NOMO-1 treated with dmso at 0.1 percent for 144 hours (cell line): ENCODE measurements around the gene MYO5A.

Source experiments
- DNase-seq: peaks from one replicate; lab custom pipeline; 2025; ENCODE audit not compliant: unreplicated experiment; lab: John Stamatoyannopoulos, UW

The MYO5A gene

GRCh38 chr15:52276256-52276770 lies 252.4 kb downstream of the MYO5A start:
- no peak for DNase-seq

- DNase-seq = no peak
Measured at GRCh38 chr15:52263563-52264282, 265.0 kb downstream of the MYO5A start.

- DNase-seq = no peak
Measured at GRCh38 chr15:52262364-52262763, 266.3 kb downstream of the MYO5A start.

GRCh38 chr15:52261498-52262242 lies 267.0 kb downstream of the MYO5A start:
- no peak for DNase-seq

- DNase-seq = no peak
Measured at GRCh38 chr15:52261026-52261425, 267.7 kb downstream of the MYO5A start.

- DNase-seq = no peak
Measured at GRCh38 chr15:52259503-52259902, 269.2 kb downstream of the MYO5A start.

- DNase-seq = no peak
Measured at GRCh38 chr15:52258461-52258860, 270.2 kb downstream of the MYO5A start.

- no peak for DNase-seq
Measured at GRCh38 chr15:52257734-52258062, 271.0 kb downstream of the MYO5A start.
